Activated CD8-positive, alpha-beta memory T cell treated with anti-CD3 and anti-CD28 coated beads, Interleukin-2, amount 50 U/mL, for 1 hour (primary cell): Measurements from ENCODE around the gene TNPO3.
"Not testable (repeated sequence)": the region's sequence is repeated elsewhere in the genome, so short reads cannot be mapped to it uniquely, and the experiment has no call there.

Experiments used
- DNase-seq: peaks from one replicate; pipeline ENCODE4 v3.0.0-alpha.2; 2020; ENCODE audit errors: extremely low read depth

Gene TNPO3

GRCh38 chr7:129014501-129015101 lies 40.3 kb downstream of the TNPO3 start:
- DNase-seq = no peak

DNA sequence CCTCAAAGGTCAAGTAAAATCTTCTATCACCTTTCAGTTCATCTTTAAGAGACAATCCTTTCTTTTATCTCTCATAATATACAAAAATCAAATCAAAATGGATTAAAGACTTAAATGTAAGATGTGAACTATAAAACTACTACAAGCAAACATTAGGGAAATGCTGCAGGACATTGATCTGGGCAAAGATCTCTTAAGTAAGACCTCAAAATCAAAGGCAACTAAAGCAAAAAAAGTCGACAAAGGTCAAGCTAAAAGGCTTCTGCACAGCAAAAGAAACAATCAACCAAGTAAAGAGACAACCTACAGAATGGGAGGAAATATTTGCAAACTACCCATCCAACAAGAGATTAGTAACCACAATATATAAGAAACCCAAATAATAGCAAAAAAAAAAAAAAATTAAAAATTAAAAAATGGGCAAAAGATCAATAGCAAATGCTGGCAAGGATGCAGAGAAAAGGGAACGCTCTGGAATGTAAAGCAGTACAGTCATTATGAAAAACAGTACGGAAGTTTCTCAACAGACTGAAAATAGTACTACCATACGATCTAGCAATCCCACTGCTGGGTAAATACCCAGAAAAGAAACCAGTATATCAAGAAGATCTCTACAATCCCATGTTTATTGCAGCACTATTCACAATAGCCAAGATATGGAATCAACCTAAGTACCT lies 41.7 kb downstream of the TNPO3 start:
- DNase-seq = no peak

DNA sequence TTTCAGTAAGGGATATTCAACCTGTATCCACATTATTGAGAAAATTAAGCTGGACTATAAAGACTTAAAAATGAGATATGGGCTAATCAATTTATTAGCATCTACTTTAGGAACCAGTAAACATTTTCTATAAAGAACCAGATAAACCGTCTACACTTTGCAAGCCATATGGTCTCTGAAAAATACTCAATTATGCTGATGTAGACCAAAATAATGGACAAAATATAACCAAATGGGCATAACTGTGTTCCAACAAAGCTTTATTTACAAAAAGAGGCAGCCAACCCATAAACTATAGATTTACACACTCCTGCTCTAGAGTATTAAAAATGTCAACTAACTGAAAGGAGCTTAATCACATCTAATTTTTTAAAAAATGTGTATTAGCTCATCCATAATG lies 42.3 kb downstream of the TNPO3 start:
- DNase-seq = no peak

DNA sequence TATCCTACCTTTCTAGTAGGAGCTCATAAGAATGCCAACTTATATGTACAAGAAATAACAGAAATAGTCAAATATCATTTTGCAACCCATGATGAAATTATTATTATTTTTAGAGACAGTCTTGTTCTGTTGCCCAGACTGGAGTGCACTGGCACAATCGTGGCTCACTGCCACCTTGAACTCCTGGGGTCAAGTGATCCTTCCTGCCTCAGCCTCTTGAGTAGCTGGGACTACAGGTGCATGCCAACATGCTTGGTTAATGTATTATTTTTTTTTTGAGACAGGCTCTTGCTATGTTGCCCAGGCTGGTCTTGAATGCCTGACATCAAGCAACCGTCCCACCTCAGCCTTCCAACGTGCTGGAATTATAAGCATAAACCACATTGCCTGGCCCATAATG lies 44.8 kb downstream of the TNPO3 start:
- DNase-seq = no peak

- no peak for DNase-seq
These were observed 45.5 kb downstream of the TNPO3 start for GRCh38 chr7:129009437-129009836.

- DNase-seq = no peak
These were observed 46.1 kb downstream of the TNPO3 start for GRCh38 chr7:129008645-129009414.

GRCh38 chr7:129007572-129007971 lies 47.3 kb downstream of the TNPO3 start:
- DNase-seq = no peak

DNA sequence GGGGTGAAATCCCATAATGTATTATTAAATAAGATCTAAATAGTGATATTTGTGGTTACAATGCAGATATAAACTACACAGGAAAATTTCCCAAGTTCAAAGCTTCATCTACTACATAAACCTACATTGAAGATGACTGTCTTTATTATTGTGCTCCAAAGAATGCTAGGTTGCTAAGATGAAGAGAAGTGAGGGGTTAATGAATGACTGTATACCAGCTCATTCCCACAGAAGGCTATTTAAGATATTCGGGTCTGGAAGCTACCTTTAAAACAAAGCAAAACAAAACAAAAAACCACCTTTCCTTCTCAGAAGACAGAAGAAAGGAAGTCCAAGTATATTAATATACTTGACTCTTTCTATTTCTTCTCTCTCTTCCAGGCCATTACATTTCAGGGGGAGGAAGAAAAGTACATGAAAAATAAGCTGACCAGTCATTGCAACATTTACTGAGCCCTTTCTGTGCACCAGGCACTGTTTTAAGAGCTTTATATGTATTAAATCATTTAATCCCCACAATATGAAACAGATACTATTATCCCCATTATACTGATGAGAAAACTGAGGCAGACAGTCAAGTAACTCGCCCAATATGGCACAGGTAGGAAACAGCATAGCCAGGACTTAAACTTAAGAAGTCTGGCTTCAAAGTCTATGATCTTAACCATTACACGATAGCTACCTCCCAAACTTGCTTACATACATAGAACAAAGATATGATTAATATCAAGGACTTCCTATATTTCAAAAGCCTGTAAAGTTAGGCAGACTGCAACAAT lies 48.1 kb downstream of the TNPO3 start:
- DNase-seq = no peak

GRCh38 chr7:129005186-129005585 lies 49.7 kb downstream of the TNPO3 start:
- no peak for DNase-seq

DNA sequence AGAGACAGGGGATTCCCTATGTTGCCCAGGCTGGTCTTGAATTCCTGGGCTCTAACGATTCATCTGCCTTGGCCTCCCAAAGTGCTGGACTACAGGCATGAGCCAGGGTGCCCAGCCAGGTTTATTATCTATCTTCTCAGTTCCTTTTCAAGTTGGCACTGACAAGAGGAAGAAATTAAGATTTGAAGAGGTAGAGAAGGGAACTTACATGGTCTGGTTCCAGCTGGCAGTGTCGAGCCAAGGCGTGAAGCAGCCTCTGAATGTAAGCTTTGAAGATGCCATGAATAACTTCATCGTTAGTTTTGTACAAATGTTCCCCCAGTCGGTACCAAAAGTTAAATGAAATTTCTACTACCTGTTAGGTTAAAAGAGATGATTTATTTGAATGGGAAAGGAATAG lies 57.7 kb downstream of the TNPO3 start:
- no peak for DNase-seq

- not testable (repeated sequence) for DNase-seq
These were observed 60.4 kb downstream of the TNPO3 start for GRCh38 chr7:128994560-128994959.

GRCh38 chr7:128993419-128993818 lies 61.5 kb downstream of the TNPO3 start:
- DNase-seq = no peak

DNA sequence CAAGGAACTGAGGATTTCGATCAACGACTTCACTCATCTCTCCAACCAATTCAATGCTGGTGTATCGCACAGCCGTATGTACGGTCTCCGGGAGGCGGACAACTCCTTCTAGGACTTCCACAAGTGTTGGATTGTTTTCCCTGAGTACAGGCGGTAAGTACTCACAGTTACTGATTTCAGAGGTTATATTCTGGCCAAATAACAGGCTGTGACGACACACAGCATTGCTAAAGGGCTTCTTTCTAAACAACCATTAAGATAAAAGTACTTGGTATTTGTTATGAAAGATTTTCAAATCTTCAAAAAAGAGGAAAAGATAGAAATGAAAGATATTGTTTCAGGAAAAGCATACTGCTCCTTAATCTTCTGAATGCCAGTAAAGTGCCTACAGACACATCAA lies 65.0 kb downstream of the TNPO3 start:
- DNase-seq = no peak

- DNase-seq = no peak
These were observed 66.5 kb downstream of the TNPO3 start for GRCh38 chr7:128988372-128988771.

- no peak for DNase-seq
These were observed 68.3 kb downstream of the TNPO3 start for GRCh38 chr7:128986609-128987008.

DNA sequence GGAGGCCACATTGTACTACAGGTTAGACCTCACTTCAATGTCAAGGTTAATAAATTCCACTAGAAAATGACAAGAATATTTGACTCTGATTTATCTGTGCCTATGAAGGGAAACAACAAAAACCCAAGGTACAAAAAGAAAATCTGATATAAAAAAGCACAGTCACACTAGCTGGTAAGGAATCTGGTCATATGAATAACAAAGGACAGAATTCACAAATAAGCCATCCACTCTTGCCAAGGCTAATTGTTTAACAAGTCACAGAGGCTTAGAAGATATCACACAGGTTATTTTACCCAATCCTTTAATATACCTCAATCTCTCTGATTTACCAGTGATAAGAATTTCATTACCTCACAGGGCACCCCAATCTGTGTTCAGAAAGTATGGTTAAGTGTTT lies 69.3 kb downstream of the TNPO3 start:
- no peak for DNase-seq

- DNase-seq = no peak
These were observed 72.8 kb downstream of the TNPO3 start for GRCh38 chr7:128982105-128982504.

DNA sequence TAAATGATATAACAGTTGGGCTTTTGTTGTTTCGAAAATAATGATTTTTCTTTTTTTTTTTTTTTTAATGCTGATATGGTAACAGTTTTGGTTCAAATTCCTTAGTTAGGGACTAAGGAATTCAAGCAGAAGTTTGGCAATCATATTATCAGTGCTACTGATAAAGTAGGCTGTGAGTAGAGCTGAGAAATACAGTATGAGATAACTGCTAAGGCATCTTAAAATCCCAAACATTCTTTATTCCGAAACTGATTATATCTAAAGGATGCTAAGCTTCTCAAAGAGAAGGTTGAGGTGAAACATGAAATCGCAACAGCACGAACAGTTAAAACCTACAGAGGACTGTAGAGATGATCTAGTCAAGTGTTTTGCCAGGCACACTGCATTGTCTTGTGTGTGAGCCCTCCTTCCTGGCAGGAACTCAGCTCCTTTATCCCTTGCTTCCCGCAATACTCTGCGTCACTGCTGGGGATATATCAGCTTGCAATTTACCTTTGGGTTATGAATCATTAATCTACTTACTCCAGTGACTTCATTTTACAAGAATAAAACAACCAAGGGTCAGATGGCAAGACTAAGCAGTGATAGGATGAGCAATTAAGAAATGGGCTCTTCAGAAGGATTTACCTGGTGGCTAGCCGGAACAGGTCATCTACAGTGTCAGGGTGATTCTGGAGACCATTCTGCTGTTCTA lies 80.5 kb downstream of the TNPO3 start:
- DNase-seq = no peak

GRCh38 chr7:128968624-128969023 lies 86.3 kb downstream of the TNPO3 start:
- DNase-seq = no peak

GRCh38 chr7:128963327-128963757 lies 91.6 kb downstream of the TNPO3 start:
- no peak for DNase-seq

- no peak for DNase-seq
These were observed 92.0 kb downstream of the TNPO3 start for GRCh38 chr7:128962899-128963298.
